Endothelial cell of hepatic sinusoid (primary cell): Measurements from ENCODE around the gene VPREB1.
"Not testable (repeated sequence)": the region's sequence is repeated elsewhere in the genome, so short reads cannot be mapped to it uniquely, and the experiment has no call there.

ENCODE experiments used
- in situ Hi-C: cut with HindIII; loops from 2 replicates; pipeline ENCODE4 v1.10.0; 2017; ENCODE audit warnings: low sequenced_read_pairs

Gene VPREB1

DNA sequence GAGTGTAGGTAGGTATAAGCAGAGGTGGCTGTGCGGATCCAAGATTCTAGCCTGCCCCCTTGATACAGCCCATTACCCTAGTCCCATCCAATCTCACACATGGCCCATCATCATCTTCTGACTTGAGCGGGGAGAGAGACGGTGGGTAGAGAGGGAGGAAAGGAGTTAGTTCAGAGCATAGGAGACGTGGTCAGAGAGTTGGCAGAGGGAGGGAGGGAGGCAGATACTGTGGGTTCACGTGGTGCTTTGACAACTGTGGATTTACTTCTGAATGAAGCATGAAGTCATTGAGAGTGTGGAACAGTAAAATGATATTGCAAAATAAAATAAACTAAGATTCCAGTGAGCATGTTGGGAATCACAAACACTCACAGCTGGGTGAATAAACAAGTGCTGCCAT, 31.4 kb upstream of the VPREB1 start:
- in situ Hi-C loops: no loop called here

DNA sequence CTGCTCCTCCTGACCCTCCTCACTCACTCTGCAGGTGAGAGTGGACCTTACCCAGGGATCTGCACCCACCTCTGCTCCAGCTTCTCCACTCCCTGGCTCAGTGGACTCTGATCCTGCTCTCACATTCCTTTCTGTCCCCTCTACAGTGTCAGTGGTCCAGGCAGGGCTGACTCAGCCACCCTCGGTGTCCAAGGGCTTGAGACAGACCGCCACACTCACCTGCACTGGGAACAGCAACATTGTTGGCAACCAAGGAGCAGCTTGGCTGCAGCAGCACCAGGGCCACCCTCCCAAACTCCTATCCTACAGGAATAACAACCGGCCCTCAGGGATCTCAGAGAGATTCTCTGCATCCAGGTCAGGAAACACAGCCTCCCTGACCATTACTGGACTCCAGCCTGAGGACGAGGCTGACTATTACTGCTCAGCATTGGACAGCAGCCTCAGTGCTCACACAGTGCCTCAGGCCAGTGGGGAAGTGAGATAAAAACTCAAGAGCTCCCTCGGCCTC, 29.7 kb upstream of the VPREB1 start:
- in situ Hi-C loops: no loop called here

GRCh38 chr22:22215659-22216449, 28.7 kb upstream of the VPREB1 start:
- in situ Hi-C loops: no loop called here

DNA sequence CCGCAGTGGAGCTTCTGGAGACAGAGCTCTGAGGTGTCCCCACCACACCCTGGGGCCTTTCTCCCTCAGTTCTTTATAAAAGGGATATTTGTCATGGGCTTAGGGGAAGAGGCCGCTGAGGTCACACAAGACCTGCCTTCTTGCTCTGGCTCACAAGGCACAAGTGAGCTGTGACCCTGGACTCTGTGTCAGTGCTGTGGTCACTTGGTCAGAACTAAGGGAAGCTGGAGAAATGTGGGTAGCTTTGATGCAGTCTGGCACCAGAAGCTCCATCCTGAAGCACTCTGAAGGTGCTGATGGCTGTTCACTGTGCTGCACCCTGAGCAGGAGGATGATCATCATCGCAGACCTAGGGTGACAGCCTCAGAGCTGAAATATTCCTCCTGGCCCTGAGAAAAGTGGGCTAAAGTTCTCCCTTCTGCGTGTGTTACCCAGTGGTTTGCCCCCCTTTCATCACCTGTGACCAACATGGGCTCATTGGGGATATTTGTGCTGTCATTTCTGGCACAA, 28.1 kb upstream of the VPREB1 start:
- in situ Hi-C loops: no loop called here

- in situ Hi-C loops: no loop called here
Observed at GRCh38 chr22:22218302-22218701, 26.3 kb upstream of the VPREB1 start.

- in situ Hi-C loops: no loop called here
Observed at GRCh38 chr22:22219140-22219996, 25.2 kb upstream of the VPREB1 start.

DNA sequence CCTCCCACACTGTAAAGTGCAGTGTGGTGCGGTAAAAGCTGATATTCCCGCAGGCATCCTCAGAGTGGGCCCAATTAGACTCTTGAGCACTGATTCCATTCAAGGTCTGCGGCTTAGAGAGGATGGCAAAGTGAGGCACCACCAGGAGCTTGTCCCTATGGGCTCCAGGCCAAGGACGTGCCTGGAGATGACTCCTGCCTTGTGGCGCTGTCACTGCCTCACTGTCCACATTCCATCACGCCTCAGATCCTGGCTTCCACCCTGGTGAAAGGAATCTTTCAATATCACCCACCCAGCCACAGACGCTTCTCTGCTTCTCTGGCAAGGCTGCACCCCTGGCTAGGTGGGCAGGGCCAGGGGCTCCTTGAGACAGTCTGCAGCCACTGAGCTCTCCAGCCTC, 23.5 kb upstream of the VPREB1 start:
- in situ Hi-C loops: not testable (repeated sequence)

DNA sequence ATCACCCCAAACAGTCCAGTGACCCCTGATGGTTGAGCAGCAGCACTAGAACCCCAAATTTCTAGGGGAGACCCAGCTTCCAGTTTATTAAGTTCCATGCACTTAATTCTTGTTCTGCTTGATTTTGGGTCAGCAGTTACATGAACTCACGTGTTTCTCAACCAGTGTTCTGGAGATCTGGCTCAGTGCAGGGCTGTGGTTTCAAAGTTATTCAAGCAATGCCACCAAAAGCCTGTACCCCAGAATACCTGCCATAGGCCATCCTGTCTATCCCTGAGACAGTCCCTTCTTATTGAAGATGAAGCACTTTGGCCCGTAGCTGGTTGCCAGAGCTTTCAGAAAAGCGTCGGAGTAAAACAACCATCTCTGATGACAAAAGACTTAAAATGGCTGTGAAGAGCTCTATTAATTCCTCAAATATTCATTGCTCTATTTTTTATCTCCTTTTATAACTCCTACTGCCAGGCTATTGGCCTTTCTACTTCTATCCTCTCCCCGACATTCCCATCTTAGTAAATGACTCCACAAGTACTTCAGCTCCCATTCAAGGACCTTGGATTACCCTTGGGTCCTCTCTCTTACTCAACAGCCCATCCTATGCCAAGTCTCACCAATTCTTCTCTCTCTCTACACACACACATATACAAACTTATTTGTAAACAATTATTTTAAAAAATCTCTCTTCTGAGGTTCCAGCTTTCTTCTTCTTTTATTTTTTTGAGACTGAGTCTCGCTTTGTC, 18.0 kb upstream of the VPREB1 start:
- in situ Hi-C loops: no loop called here

DNA sequence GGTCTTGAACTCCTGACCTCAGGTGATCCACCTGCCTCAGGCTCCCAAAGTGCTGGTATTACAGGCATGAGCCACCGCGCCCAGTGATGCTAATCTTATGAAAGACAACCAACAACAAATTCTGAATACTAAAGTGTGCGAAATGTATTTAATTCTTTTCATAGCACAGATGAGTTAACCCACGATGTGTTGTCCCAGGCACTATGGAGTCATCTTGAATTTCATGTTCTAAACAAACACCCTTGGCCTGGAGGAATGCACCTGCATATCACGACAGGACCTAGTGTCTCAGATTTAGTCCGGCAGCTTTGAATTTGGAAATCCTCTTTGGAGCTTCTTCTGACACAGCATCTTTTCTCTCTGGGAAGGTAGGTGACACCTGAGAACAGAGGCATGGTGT, 16.2 kb upstream of the VPREB1 start:
- in situ Hi-C loops: no loop called here

- in situ Hi-C loops: no loop called here
Observed at GRCh38 chr22:22228921-22229320, 15.7 kb upstream of the VPREB1 start.

DNA sequence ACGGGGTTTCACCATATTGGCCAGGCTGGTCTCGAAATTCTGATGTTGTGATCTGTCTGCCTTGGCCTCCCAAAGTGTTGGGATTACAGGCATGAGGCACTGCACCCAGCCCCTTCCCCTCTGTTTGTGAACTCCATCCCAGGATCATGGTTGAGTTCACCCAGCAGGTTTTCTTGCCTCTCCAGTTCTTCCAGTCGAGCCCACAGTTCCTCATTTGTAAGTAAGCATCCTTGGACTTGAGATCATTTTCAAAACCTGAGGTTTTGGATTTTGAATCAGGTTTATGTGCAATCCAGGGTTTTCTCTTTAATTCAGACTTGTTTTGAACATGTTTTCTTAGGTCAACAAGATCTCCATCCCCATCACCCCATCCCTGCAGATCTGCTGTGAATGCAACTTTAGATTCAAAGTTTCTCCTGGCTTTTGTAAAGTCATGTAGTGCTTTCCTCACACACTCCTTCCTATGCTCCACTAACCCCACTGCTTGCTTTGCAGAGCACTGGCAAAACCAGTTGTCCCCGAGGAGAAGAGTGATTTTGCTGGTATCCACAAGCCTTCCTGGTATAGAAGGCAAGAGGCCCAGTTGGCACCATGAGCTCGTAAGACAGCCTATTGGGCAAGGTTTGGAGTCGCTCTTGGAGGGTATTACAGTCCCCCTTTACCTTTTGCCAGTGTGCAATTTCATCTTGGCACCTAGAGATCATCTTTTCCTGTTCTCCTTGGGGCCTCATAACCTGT, 14.7 kb upstream of the VPREB1 start:
- in situ Hi-C loops: no loop called here

- in situ Hi-C loops: no loop called here
Observed at GRCh38 chr22:22230438-22230837, 14.1 kb upstream of the VPREB1 start.

- in situ Hi-C loops: no loop called here
Observed at GRCh38 chr22:22233081-22233480, 11.5 kb upstream of the VPREB1 start.

GRCh38 chr22:22235558-22235957, 9.0 kb upstream of the VPREB1 start:
- in situ Hi-C loops: no loop called here

- in situ Hi-C loops: no loop called here
Observed at GRCh38 chr22:22237521-22237920, 7.1 kb upstream of the VPREB1 start.

GRCh38 chr22:22239311-22239939, 5.2 kb upstream of the VPREB1 start:
- in situ Hi-C loops: no loop called here

DNA sequence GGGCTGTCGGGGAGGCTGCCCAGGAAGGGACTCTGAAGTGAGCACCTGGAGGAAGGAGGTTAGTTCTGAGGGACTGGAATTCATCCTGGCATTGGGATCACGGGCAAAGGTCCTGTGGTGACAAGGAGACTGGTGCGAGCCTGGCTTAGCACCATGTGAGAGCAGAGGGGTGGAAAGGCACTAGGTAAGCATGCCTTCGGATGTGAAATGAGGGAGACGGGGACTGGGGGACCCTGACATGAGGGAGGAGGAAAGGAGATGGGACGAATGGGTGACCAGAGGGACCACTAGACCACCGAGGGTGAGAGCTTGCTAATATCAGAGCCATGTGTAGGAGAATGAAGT, 3.1 kb upstream of the VPREB1 start:
- in situ Hi-C loops: no loop called here

GRCh38 chr22:22242488-22242887, 2.1 kb upstream of the VPREB1 start:
- in situ Hi-C loops: no loop called here

GRCh38 chr22:22243033-22243680, 1.4 kb upstream of the VPREB1 start:
- in situ Hi-C loops: no loop called here
